ENCODE measurements around the gene WEE1.

WEE1 gene

GRCh38 chr11:9625728-9626127, 52.3 kb downstream of the WEE1 start:
- no peak for DNase-seq

- DNase-seq = no peak
These were observed 53.3 kb downstream of the WEE1 start for GRCh38 chr11:9626496-9627394.

- DNase-seq = no peak
These were observed 55.6 kb downstream of the WEE1 start for GRCh38 chr11:9629064-9629463.

- no peak for DNase-seq
These were observed 60.2 kb downstream of the WEE1 start for GRCh38 chr11:9633679-9634078.

GRCh38 chr11:9636691-9637090, 63.2 kb downstream of the WEE1 start:
- no peak for DNase-seq

GRCh38 chr11:9639099-9639498, 65.6 kb downstream of the WEE1 start:
- no peak for DNase-seq

Measured in NCI-H226 (cell line).